OCI-LY1 (cell line): ENCODE data around the gene ACTL10.

Source experiments
- H2AFZ ChIP-seq: fragments of 200-600 bp; sonication (generic), shearing (Covaris generic); 2 replicates; pipeline ENCODE4 v1.6.0; 2014; ENCODE audit warnings: antibody characterized with exemption, mild to moderate bottlenecking, low read length
- H3F3A ChIP-seq: fragments of 200-600 bp; sonication (generic), shearing (Covaris generic); 2 replicates; pipeline ENCODE4 v1.6.0; 2014; ENCODE audit warnings: mild to moderate bottlenecking, antibody characterized with exemption, low read length, moderate library complexity; ENCODE audit not compliant: insufficient read depth
- H3K27ac ChIP-seq: fragments of 200-600 bp; sonication (generic); 2 replicates; pipeline ENCODE4 v1.5.1; 2014; ENCODE audit warnings: low read length, mixed run types, mild to moderate bottlenecking, low read depth; ENCODE audit not compliant: poor library complexity, severe bottlenecking
- H3K27me3 ChIP-seq: fragments of 200-600 bp; sonication (generic); 2 replicates; pipeline ENCODE4 v1.6.0; 2014; ENCODE audit warnings: antibody characterized with exemption, mild to moderate bottlenecking, low read length, moderate library complexity; ENCODE audit not compliant: insufficient read depth
- H3K36me3 ChIP-seq: fragments of 200-600 bp; sonication (generic); 2 replicates; pipeline ENCODE4 v1.6.1; 2014; ENCODE audit warnings: mild to moderate bottlenecking, antibody characterized with exemption, low read length, moderate library complexity, mixed read lengths; ENCODE audit not compliant: insufficient read depth
- H3K4me1 ChIP-seq: fragments of 200-600 bp; sonication (generic); 2 replicates; pipeline ENCODE4 v1.5.1; 2014; ENCODE audit warnings: mild to moderate bottlenecking, low read length, moderate library complexity; ENCODE audit not compliant: insufficient read depth, severe bottlenecking
- H3K4me2 ChIP-seq: fragments of 200-600 bp; sonication (generic), shearing (Covaris generic); 2 replicates; pipeline ENCODE4 v1.6.1; 2014; ENCODE audit warnings: low read length
- H3K4me3 ChIP-seq: fragments of 200-600 bp; sonication (generic); 2 replicates; pipeline ENCODE4 v1.5.1; 2014; ENCODE audit warnings: low read length, low read depth, mild to moderate bottlenecking, mixed read lengths; ENCODE audit not compliant: poor library complexity, severe bottlenecking
- H3K79me2 ChIP-seq: fragments of 200-600 bp; shearing (Covaris generic); 2 replicates; pipeline ENCODE4 v1.6.1; 2016; ENCODE audit warnings: mixed run types, low read length, mixed read lengths; ENCODE audit not compliant: insufficient read depth
- H3K9ac ChIP-seq: fragments of 200-600 bp; sonication (generic), shearing (Covaris generic); 2 replicates; pipeline ENCODE4 v1.6.1; 2014; ENCODE audit warnings: mild to moderate bottlenecking, low read length, mixed read lengths
- H3K9me2 ChIP-seq: fragments of 200-600 bp; sonication (generic), shearing (Covaris generic); 2 replicates; pipeline ENCODE4 v1.6.1; 2014; ENCODE audit warnings: low read depth, mild to moderate bottlenecking, low read length, mixed read lengths
- H3K9me3 ChIP-seq: fragments of 200-600 bp; shearing (Covaris generic); 2 replicates; pipeline ENCODE4 v1.6.1; 2014; ENCODE audit warnings: low read length, mixed read lengths
- H4K20me1 ChIP-seq: fragments of 200-600 bp; sonication (generic), shearing (Covaris generic); 2 replicates; pipeline ENCODE4 v1.6.0; 2016; ENCODE audit warnings: mild to moderate bottlenecking, low read length; ENCODE audit not compliant: insufficient read depth
- CTCF ChIP-seq: fragments of 200-600 bp; sonication (generic), shearing (Covaris generic); IDR thresholded peaks from 2 replicates; pipeline ENCODE4 v1.5.1; 2017; ENCODE audit warnings: mild to moderate bottlenecking, antibody characterized with exemption, low read length, moderate library complexity, mixed read lengths
- EZH2 ChIP-seq: fragments of 200-600 bp; sonication (generic), shearing (Covaris generic); IDR thresholded peaks from 2 replicates; pipeline ENCODE4 v1.8.0; 2017; ENCODE audit warnings: borderline replicate concordance, mixed run types, mild to moderate bottlenecking, antibody characterized with exemption, low read length, moderate library complexity, mixed read lengths

The ACTL10 gene

GRCh38 chr20:33713865-33714367, 47.2 kb downstream of the ACTL10 start:
- Histone ChIP-seq H3F3A (no peaks in the 10 kb centered on the region), H4K20me1 (no peaks in the 10 kb centered on the region), H3K4me2 (no peak overlapping the region), H3K4me3 (no peak overlapping the region), H3K79me2 (peaks cover 5% of the 10 kb centered on the region), H3K9ac (no peak overlapping the region), H3K36me3 (peaks cover 43% of the 10 kb centered on the region), H3K27ac (no peak overlapping the region), H3K27me3 (no peaks in the 10 kb centered on the region), H3K9me3 (no peaks in the 10 kb centered on the region), H3K4me1 (peaks cover 5% of the 10 kb centered on the region), H2AFZ (no peak overlapping the region), H3K9me2 (no peaks in the 10 kb centered on the region)
- TF ChIP-seq CTCF, result no peak
- no peak for TF ChIP-seq EZH2

- Histone ChIP-seq H4K20me1 (no peaks in the 10 kb centered on the region), H3K9me3 (no peaks in the 10 kb centered on the region), H3K4me1 (peaks cover 20% of the 10 kb centered on the region), H3F3A (no peaks in the 10 kb centered on the region), H3K4me3 (no peak overlapping the region), H3K4me2 (no peak overlapping the region), H2AFZ (no peak overlapping the region), H3K27me3 (no peaks in the 10 kb centered on the region), H3K9ac (no peak overlapping the region), H3K9me2 (no peaks in the 10 kb centered on the region), H3K79me2 (peaks cover 12% of the 10 kb centered on the region), H3K36me3 (peaks cover 29% of the 10 kb centered on the region), H3K27ac (no peak overlapping the region)
- no peak for TF ChIP-seq CTCF
- no peak for TF ChIP-seq EZH2
Measured at GRCh38 chr20:33716498-33716897, 49.8 kb downstream of the ACTL10 start.
